WTC11 (cell line): ENCODE results near the gene HIP1R.

Experiments
- TF ChIP-seq, protein P1 (sequence below): fragments of 200-600 bp; IDR thresholded peaks from 2 replicates; pipeline ENCODE4 v1.8.0; 2022; ENCODE audit warnings: antibody characterized with exemption
- TF ChIP-seq, protein P2 (sequence below): sonication (generic); formaldehyde crosslinking; IDR thresholded peaks from 2 replicates; pipeline ENCODE4 v1.8.0; 2023; ENCODE audit warnings: missing genetic modification reagents

DNA sequence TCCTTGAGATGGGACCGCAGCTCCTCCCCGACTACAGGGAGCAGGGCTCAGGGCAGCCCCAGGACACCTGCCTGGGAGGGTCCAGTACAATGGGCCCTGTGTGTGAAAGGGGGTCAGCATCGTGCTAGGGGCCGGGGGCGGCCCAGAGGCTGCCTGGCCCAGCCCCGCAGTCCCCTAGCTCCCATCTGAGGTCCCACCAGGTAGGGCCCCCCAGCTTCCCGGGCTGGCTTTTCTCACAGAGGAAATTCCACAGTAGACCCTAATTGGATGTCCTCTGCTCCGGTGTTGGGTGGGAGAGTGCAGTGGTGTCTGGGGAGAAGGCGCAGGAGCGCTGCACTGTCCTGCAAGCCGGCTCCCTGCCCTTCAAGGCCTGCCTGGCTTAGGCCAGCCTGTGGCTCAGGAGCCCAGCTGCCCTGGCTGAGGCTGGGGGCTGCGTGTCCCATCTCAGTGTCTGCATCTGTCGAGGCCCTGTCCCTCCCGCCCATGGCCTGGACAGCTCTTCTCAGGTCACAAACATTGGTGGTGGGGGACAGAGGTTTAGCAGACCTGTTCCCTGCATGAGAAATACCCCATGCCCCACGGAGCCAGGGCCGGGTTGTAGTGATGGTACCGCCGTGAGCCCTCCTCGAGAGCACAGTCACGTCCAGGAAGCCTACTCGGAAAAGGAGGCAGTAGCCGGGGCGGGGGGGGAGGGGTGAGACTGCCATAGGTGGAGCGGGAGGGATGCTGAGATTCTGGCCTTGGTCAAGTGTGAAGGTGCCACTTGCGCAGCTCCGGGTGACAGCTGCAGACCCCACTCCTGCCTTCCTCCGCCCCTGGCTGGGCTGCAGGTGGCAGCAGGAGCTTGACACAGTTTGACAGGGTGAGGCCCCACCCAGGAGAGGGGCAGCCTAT lies 11.6 kb downstream of the HIP1R start:
- TF ChIP-seq, protein P1, sequence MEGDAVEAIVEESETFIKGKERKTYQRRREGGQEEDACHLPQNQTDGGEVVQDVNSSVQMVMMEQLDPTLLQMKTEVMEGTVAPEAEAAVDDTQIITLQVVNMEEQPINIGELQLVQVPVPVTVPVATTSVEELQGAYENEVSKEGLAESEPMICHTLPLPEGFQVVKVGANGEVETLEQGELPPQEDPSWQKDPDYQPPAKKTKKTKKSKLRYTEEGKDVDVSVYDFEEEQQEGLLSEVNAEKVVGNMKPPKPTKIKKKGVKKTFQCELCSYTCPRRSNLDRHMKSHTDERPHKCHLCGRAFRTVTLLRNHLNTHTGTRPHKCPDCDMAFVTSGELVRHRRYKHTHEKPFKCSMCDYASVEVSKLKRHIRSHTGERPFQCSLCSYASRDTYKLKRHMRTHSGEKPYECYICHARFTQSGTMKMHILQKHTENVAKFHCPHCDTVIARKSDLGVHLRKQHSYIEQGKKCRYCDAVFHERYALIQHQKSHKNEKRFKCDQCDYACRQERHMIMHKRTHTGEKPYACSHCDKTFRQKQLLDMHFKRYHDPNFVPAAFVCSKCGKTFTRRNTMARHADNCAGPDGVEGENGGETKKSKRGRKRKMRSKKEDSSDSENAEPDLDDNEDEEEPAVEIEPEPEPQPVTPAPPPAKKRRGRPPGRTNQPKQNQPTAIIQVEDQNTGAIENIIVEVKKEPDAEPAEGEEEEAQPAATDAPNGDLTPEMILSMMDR: no peak
- TF ChIP-seq, protein P2, sequence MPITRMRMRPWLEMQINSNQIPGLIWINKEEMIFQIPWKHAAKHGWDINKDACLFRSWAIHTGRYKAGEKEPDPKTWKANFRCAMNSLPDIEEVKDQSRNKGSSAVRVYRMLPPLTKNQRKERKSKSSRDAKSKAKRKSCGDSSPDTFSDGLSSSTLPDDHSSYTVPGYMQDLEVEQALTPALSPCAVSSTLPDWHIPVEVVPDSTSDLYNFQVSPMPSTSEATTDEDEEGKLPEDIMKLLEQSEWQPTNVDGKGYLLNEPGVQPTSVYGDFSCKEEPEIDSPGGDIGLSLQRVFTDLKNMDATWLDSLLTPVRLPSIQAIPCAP (CRISPR knock-in tag): no peak
